Measurements from ENCODE around the gene DHX58. TPM values are rescaled to one million over a fixed set of nuclear protein-coding genes. Genes with fewer than 3 reads are reported as not detected.

The DHX58 gene
- total and polyA plus RNA-seq, 10 of the 15 experiments (the other 5 are each of a cell fraction or from before 2014, with no cell fraction given) = 3.5 to 69.8 (median 16.4) TPM

- POLR2A ChIA-PET = interaction anchor here (0.9 to 1.8 kb wide), 4 partner anchors 17 to 31 kb away, joined by 3 to 6 read pairs (median 4); no protein-coding TSS in a partner anchor
- no peak overlapping the region for H3K9ac ChIP-seq (ENCODE audit: control insufficient read depth, insufficient read depth, low read length)
Observed at GRCh38 chr17:42136654-42137051, 24.1 kb upstream of the DHX58 start.

More at GRCh38 chr17:42136654-42137051, 24.1 kb upstream of the DHX58 start:
- ChIA-PET RAD21 (ENCODE audit: unreplicated experiment) (interaction anchor here (1.7 to 2.6 kb wide), 2 partner anchors 17 to 44 kb away, joined by 5 to 10 read pairs; partner anchors contain the start of gene KCNH4), CTCF (interaction anchor here (1.4 to 3.0 kb wide), 8 partner anchors 16 to 266 kb away, joined by 3 to 10 read pairs (median 5); partner anchors contain the start of gene KAT2A), SMC1A (ENCODE audit: uncharacterized antibody, unreplicated experiment) (interaction anchor here (1.4 to 1.8 kb wide), 2 partner anchors 17 to 112 kb away, joined by 3 to 4 read pairs; no protein-coding TSS in a partner anchor)
- BruUV-seq (replicated peaks) = no TSS peak
- H3K4me1 ChIP-seq (ENCODE audit: control insufficient read depth, insufficient read depth, low read length) = peaks cover 25% of the 10 kb centered on the region
- no peak overlapping the region for H3K4me2 ChIP-seq (ENCODE audit: control insufficient read depth, insufficient read depth)
- peaks cover 43% of the 10 kb centered on the region for H3K79me2 ChIP-seq (ENCODE audit: control insufficient read depth, insufficient read depth, low read length)
- H3K27ac ChIP-seq (ENCODE audit: control insufficient read depth, insufficient read depth) = no peak overlapping the region
- peaks cover 23% of the 10 kb centered on the region; the same call in 1 of the 2 replicates for H4K20me1 ChIP-seq (ENCODE audit: control insufficient read depth, insufficient read depth)
- TF ChIP-seq POU2F2 (IDR thresholded peaks at IDR 0.05; ENCODE audit: borderline replicate concordance, low read depth, low read length) (no peak), KLF5 (IDR thresholded peaks at IDR 0.05; ENCODE audit: partially characterized antibody) (no peak), BMI1 (IDR thresholded peaks at IDR 0.05; ENCODE audit: borderline replicate concordance) (no peak), NFXL1 (IDR thresholded peaks at IDR 0.05; ENCODE audit: borderline replicate concordance) (no peak), JUNB (IDR thresholded peaks at IDR 0.05) (no peak), SREBF2 (IDR thresholded peaks at IDR 0.05; ENCODE audit: low read length) (no peak), SUZ12 (IDR thresholded peaks at IDR 0.05; ENCODE audit: unreplicated experiment) (no peak), TCF3 (IDR thresholded peaks at IDR 0.05; ENCODE audit: borderline replicate concordance, insufficient read depth, low read depth, low read length) (no peak), MTA3 (IDR thresholded peaks at IDR 0.05; ENCODE audit: borderline replicate concordance, low read length) (no peak), ZNF384 (IDR thresholded peaks at IDR 0.05; ENCODE audit: borderline replicate concordance, low read depth, low read length) (no peak), MTA2 (IDR thresholded peaks at IDR 0.05; ENCODE audit: low read depth) (no peak), KDM1A (IDR thresholded peaks at IDR 0.05; ENCODE audit: borderline replicate concordance) (no peak), ESRRA (IDR thresholded peaks at IDR 0.05; ENCODE audit: low read length) (no peak), YBX1 (IDR thresholded peaks at IDR 0.05) (no peak), E2F8 (IDR thresholded peaks at IDR 0.05; ENCODE audit: low read depth, partially characterized antibody) (no peak), IRF5 (IDR thresholded peaks at IDR 0.05; ENCODE audit: borderline replicate concordance) (no peak), JUND (IDR thresholded peaks at IDR 0.05; ENCODE audit: low read depth, low read length) (no peak)
- TF ChIP-seq, protein P1, sequence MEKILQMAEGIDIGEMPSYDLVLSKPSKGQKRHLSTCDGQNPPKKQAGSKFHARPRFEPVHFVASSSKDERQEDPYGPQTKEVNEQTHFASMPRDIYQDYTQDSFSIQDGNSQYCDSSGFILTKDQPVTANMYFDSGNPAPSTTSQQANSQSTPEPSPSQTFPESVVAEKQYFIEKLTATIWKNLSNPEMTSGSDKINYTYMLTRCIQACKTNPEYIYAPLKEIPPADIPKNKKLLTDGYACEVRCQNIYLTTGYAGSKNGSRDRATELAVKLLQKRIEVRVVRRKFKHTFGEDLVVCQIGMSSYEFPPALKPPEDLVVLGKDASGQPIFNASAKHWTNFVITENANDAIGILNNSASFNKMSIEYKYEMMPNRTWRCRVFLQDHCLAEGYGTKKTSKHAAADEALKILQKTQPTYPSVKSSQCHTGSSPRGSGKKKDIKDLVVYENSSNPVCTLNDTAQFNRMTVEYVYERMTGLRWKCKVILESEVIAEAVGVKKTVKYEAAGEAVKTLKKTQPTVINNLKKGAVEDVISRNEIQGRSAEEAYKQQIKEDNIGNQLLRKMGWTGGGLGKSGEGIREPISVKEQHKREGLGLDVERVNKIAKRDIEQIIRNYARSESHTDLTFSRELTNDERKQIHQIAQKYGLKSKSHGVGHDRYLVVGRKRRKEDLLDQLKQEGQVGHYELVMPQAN (conservative IDR thresholded peaks at IDR 0.05) = no peak
- intact Hi-C loops (cut with micrococcal nuclease; ENCODE audit: unreplicated experiment) = no loop called here
- H3K27me3 ChIP-seq (replicated peaks in 1 of 2; ENCODE audit: control insufficient read depth in 2 of 2, insufficient read depth in 2 of 2, low read length in 1 of 2) = no peaks in the 10 kb centered on the region
- in situ Hi-C loops (cut with MboI) = no loop called here
- FAIRE-seq = no peak
- DNase-seq (ENCODE audit: low read depth, low spot score) = no peak
- H3K36me3 ChIP-seq (ENCODE audit: control insufficient read depth in 2 of 2, insufficient read depth in 2 of 2, low read length in 1 of 2) = peaks cover 8 to 11% of the 10 kb centered on the region in 2 experiments; a peak in 3 of 4 replicates
- ATAC-seq = no peak
- no peaks in the 10 kb centered on the region for H3K9me3 ChIP-seq (replicated peaks; ENCODE audit: control insufficient read depth, insufficient read depth, low read length)
- H2AFZ ChIP-seq (ENCODE audit: control insufficient read depth, low read depth, low read length) = no peak overlapping the region
- no peak overlapping the region for H3K4me3 ChIP-seq
- WGBS (ENCODE audit: insufficient coverage, insufficient replicate concordance, low lambda C conversion rate, missing lambda C conversion rate) = 30% methylated on average over 3 of the region's 3 CpGs
